HCT116 (cell line): ENCODE data around the gene HORMAD2. TPM values are rescaled to one million over a fixed set of nuclear protein-coding genes. Genes with fewer than 3 reads are reported as not detected.

Source experiments
- ATAC-seq: fragments of 200-7000 bp; cut with Tn5 transposase; 2 replicates; pipeline ENCODE4 v1.9.1; 2020; ENCODE audit warnings: mild to moderate bottlenecking, moderate library complexity
- BruUV-seq: library from RNA; stranded (reverse); fragments of 400-500 nt; replicated peaks from 2 replicates; lab custom pipeline; 2021; lab: Mats Ljungman, UMichigan
- CTCF ChIA-PET: fragments of 300-600 bp; sonication (Branson Sonifier 250); formaldehyde crosslinking; loops from one replicate; lab custom pipeline; 2021; ENCODE audit warnings: antibody characterized with exemption; lab: Charles Lee
- POLR2A ChIA-PET: fragments of 300-600, 350-600 bp; sonication (Branson Sonifier 250); formaldehyde crosslinking; loops from one replicate; lab custom pipeline; 2021; ENCODE audit warnings: antibody characterized with exemption; lab: Charles Lee
- RAD21 ChIA-PET, 2 experiments: fragments of 300-600 bp; sonication (Branson Sonifier 250); formaldehyde crosslinking; loops; one replicate each; lab custom pipeline; 2023; ENCODE audit warnings: low total read pairs in 2 of 2; ENCODE audit not compliant: uncharacterized antibody in 2 of 2, unreplicated experiment in 2 of 2, low non-redundant PET in 1 of 2; lab: Charles Lee
- DNase-seq: peaks from one replicate; pipeline ENCODE4 v3.0.0-alpha.2; 2010; ENCODE audit warnings: low read depth, low spot score
- H2AFZ ChIP-seq: fragments of 200-600 bp; shearing (Covaris generic), sonication (generic); 2 replicates; pipeline ENCODE4 v1.6.1; 2017; ENCODE audit warnings: low read depth, mixed run types, mixed read lengths, antibody characterized with exemption, low read length; ENCODE audit not compliant: poor library complexity, severe bottlenecking
- H3K27ac ChIP-seq: 2 replicates; pipeline ENCODE4 v1.5.1; 2012; ENCODE audit warnings: low read depth, low read length
- H3K27me3 ChIP-seq: fragments of 200-600 bp; sonication (generic); 2 replicates; pipeline ENCODE4 v1.6.1; 2016; ENCODE audit warnings: mixed run types, low read length, mixed read lengths; ENCODE audit not compliant: insufficient read depth
- H3K36me3 ChIP-seq, 2 experiments: fragments of 200-500 bp in 1 of 2; fragments of 200-600 bp in 1 of 2; sonication (Bioruptor generic) in 1 of 2; sonication (generic) in 1 of 2; 2 replicates each; pipeline versions ENCODE4 v1.5.1 to v1.6.1; 2014 to 2016; ENCODE audit warnings: low read length in 2 of 2, inconsistent platforms in 1 of 2, mixed read lengths in 1 of 2, mixed run types in 1 of 2; ENCODE audit not compliant: insufficient read depth in 2 of 2, control insufficient read depth in 1 of 2
- H3K4me1 ChIP-seq, 2 experiments: fragments of 200-600 bp in 1 of 2; sonication (generic) in 1 of 2; 2 replicates each; pipeline versions ENCODE4 v1.5.1 to v1.6.1; 2012 to 2017; ENCODE audit warnings: low read length in 2 of 2, inconsistent platforms in 1 of 2, mild to moderate bottlenecking in 1 of 2, mixed read lengths in 1 of 2, mixed run types in 1 of 2, moderate library complexity in 1 of 2; ENCODE audit not compliant: insufficient read depth in 2 of 2, control insufficient read depth in 1 of 2
- H3K4me2 ChIP-seq: fragments of 200-600 bp; sonication (generic); 2 replicates; pipeline ENCODE4 v1.6.1; 2017; ENCODE audit warnings: mixed run types, low read length, mixed read lengths
- H3K4me3 ChIP-seq, 2 experiments: fragments of 200-600 bp in 1 of 2; sonication (generic) in 1 of 2; replicated peaks in 1 of 2; 2 replicates each; pipeline ENCODE4 v1.5.1; 2011 to 2016; ENCODE audit warnings: low read length in 2 of 2, control low read depth in 1 of 2, low read depth in 1 of 2, mild to moderate bottlenecking in 1 of 2, mixed read lengths in 1 of 2, mixed run types in 1 of 2
- H3K79me2 ChIP-seq: fragments of 200-600 bp; sonication (generic); 2 replicates; pipeline ENCODE4 v1.6.1; 2017; ENCODE audit warnings: mild to moderate bottlenecking, mixed run types, low read length, moderate library complexity, mixed read lengths; ENCODE audit not compliant: insufficient read depth
- H3K9ac ChIP-seq: fragments of 200-600 bp; sonication (generic); 2 replicates; pipeline ENCODE4 v1.6.1; 2016; ENCODE audit warnings: low read length, mixed read lengths
- H3K9me2 ChIP-seq: fragments of 200-600 bp; sonication (generic), shearing (Covaris generic); 2 replicates; pipeline ENCODE4 v1.6.1; 2017; ENCODE audit warnings: mixed run types, mild to moderate bottlenecking, moderate library complexity; ENCODE audit not compliant: insufficient read depth
- H3K9me3 ChIP-seq, 2 experiments: fragments of 200-500 bp in 1 of 2; fragments of 200-600 bp in 1 of 2; sonication (Bioruptor generic) in 1 of 2; sonication (generic) in 1 of 2; 2 replicates each; pipeline ENCODE4 v1.6.1; 2014 to 2017; ENCODE audit warnings: low read length in 2 of 2, mixed read lengths in 2 of 2, inconsistent platforms in 1 of 2, low read depth in 1 of 2, mild to moderate bottlenecking in 1 of 2, mixed run types in 1 of 2, moderate library complexity in 1 of 2; ENCODE audit not compliant: control insufficient read depth in 1 of 2, insufficient read depth in 1 of 2
- H4K20me1 ChIP-seq: fragments of 200-600 bp; sonication (generic), shearing (Covaris generic); 2 replicates; pipeline ENCODE4 v1.6.1; 2017; ENCODE audit warnings: mixed run types, mild to moderate bottlenecking, moderate library complexity; ENCODE audit not compliant: insufficient read depth
- CBX3 ChIP-seq: IDR thresholded peaks from 2 replicates; pipeline ENCODE4 v1.6.1; 2012; ENCODE audit warnings: low read depth
- CEBPB ChIP-seq: IDR thresholded peaks from 2 replicates; pipeline ENCODE4 v1.6.1; 2012; ENCODE audit warnings: low read depth
- EGR1 ChIP-seq: IDR thresholded peaks from 2 replicates; pipeline ENCODE4 v1.6.1; 2012; ENCODE audit warnings: low read depth
- EZH2 ChIP-seq: fragments of 200-600 bp; sonication (generic); IDR thresholded peaks from 2 replicates; pipeline ENCODE4 v1.6.1; 2017; ENCODE audit warnings: antibody characterized with exemption, mixed run types
- EZH2phosphoT487 ChIP-seq: fragments of 200-600 bp; IDR thresholded peaks from 2 replicates; pipeline ENCODE4 v1.6.1; 2018; ENCODE audit warnings: antibody characterized with exemption, borderline replicate concordance
- FOSL1 ChIP-seq: IDR thresholded peaks from 2 replicates; pipeline ENCODE4 v1.6.1; 2012; ENCODE audit warnings: low read depth
- JUND ChIP-seq: IDR thresholded peaks from 2 replicates; pipeline ENCODE4 v1.6.1; 2012
- POLR2A ChIP-seq: IDR thresholded peaks from 2 replicates; pipeline ENCODE4 v1.7.0; 2011; ENCODE audit warnings: borderline replicate concordance; ENCODE audit not compliant: insufficient read depth, insufficient read length; ENCODE audit errors: extremely low read depth
- POLR2AphosphoS5 ChIP-seq: IDR thresholded peaks from 2 replicates; pipeline ENCODE4 v1.6.1; 2011; ENCODE audit warnings: mild to moderate bottlenecking, low read depth, low read length, moderate library complexity
- SP1 ChIP-seq: IDR thresholded peaks from 2 replicates; pipeline ENCODE4 v1.6.1; 2012; ENCODE audit warnings: low read depth
- SRF ChIP-seq: IDR thresholded peaks from 2 replicates; pipeline ENCODE4 v1.6.1; 2012; ENCODE audit warnings: low read depth
- TCF7L2 ChIP-seq: IDR thresholded peaks from 2 replicates; pipeline ENCODE4 v1.7.0; 2011; ENCODE audit warnings: borderline replicate concordance, inconsistent platforms; ENCODE audit not compliant: insufficient read depth, insufficient read length; ENCODE audit errors: extremely low read depth
- YY1 ChIP-seq: IDR thresholded peaks from 2 replicates; pipeline ENCODE4 v1.6.1; 2011; ENCODE audit warnings: low read length, low read depth, moderate library complexity, mild to moderate bottlenecking; ENCODE audit not compliant: insufficient replicate concordance; ENCODE audit errors: extremely low read depth
- ZNF274 ChIP-seq: fragments of 200-500 bp; sonication (Bioruptor generic); IDR thresholded peaks from 2 replicates; pipeline ENCODE4 v1.6.1; 2014; ENCODE audit warnings: mild to moderate bottlenecking, low read depth, low read length, inconsistent platforms
- intact Hi-C: fragments of 100-400 bp; cut with micrococcal nuclease; formaldehyde crosslinking; loops from 2 replicates; pipeline ENCODE4 v1.10.0; 2022
- total RNA-seq: library from RNA; stranded (reverse); gene quantifications from one replicate; pipeline ENCODE4 v1.2.1, GENCODE V29; 2021; ENCODE audit not compliant: unreplicated experiment
- TF ChIP-seq, protein P1 (sequence below): IDR thresholded peaks from 2 replicates; pipeline ENCODE4 v1.6.1; 2011; ENCODE audit warnings: mild to moderate bottlenecking, low read length, moderate library complexity; ENCODE audit not compliant: insufficient replicate concordance; ENCODE audit errors: extremely low read depth
- TF ChIP-seq, protein P2 (sequence below), 3 experiments: fragments of 200-600 bp in 1 of 3; sonication (generic) in 1 of 3; IDR thresholded peaks in 2 of 3; conservative IDR thresholded peaks in 1 of 3; 2 replicates each; pipeline ENCODE4 v1.5.1; 2012 to 2017; ENCODE audit warnings: low read depth in 2 of 3, low read length in 2 of 3, antibody characterized with exemption in 1 of 3, borderline replicate concordance in 1 of 3, control low read depth in 1 of 3, mild to moderate bottlenecking in 1 of 3, mixed read lengths in 1 of 3, mixed run types in 1 of 3, moderate library complexity in 1 of 3; ENCODE audit not compliant: insufficient read depth in 1 of 3
- TF ChIP-seq, protein P3 (sequence below): IDR thresholded peaks from 2 replicates; pipeline ENCODE4 v1.6.1; 2012
- TF ChIP-seq, protein P4 (sequence below): IDR thresholded peaks from 2 replicates; pipeline ENCODE4 v1.6.1; 2012

HORMAD2 gene
- total RNA-seq, 1 experiment from 2014 or later = not detected

DNA sequence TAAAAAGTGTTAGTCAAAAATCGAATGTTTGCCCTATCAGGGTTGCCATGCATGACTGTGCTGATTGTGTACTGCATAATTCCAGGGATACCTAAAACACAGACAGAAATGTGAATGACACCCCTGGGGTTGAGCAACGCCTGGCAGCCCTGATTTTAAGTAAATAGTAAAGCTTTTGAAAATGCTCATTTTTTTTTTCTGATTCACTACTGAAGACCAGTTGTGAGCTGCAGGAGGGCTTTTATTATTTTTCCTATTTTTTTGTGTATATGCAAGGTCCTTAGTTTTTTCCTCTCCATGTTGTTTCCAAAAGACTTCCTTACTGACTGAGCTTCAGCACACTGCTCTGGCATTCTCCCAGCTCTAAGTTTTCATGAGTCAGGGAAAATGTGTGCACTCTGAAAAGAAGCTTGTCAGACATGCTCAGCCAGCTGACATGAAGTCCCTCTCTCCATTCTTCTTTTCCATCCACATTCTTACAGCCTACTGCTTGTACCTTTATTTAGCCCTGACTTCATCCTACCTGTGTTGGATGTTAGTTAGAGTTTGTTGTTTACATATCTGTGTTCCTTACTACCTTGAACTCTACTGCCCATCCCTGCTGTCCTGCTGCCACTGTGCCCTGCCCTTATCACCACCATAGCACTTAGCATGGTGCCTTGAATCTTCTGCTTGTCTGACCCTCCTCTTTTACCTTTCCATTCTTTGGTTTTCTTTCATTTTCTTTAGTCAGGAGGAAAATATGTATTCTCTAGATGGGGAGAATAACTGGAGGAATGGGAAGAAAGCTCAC, 79.5 kb downstream of the HORMAD2 start:
- Histone ChIP-seq H3K9me3 (no peaks in the 10 kb centered on the region), H3K27me3 (no peaks in the 10 kb centered on the region), H3K4me1 (peaks cover 0 to 10% of the 10 kb centered on the region in 2 experiments; a peak in 1 of 4 replicates), H3K4me2 (no peak overlapping the region), H2AFZ (peak overlapping the region; percentile 20), H3K36me3 (no peaks in the 10 kb centered on the region), H3K4me3 (no peak overlapping the region), H3K79me2 (no peaks in the 10 kb centered on the region), H4K20me1 (no peaks in the 10 kb centered on the region), H3K9ac (no peak overlapping the region), H3K9me2 (no peaks in the 10 kb centered on the region), H3K27ac (no peak overlapping the region)
- no TSS peak for BruUV-seq
- ChIA-PET CTCF (interaction anchor here (0.9 kb wide), 1 partner anchor 23 kb away, joined by 3 read pairs; no protein-coding TSS in a partner anchor), RAD21 (no interaction called here), POLR2A (interaction anchor here (1.4 kb wide), 1 partner anchor 50 kb away, joined by 3 read pairs; no protein-coding TSS in a partner anchor)
- DNase-seq = no peak
- intact Hi-C loops = no loop called here
- ATAC-seq = peak; percentile 44; the same call in 1 of the 2 replicates
- TF ChIP-seq, protein P1, sequence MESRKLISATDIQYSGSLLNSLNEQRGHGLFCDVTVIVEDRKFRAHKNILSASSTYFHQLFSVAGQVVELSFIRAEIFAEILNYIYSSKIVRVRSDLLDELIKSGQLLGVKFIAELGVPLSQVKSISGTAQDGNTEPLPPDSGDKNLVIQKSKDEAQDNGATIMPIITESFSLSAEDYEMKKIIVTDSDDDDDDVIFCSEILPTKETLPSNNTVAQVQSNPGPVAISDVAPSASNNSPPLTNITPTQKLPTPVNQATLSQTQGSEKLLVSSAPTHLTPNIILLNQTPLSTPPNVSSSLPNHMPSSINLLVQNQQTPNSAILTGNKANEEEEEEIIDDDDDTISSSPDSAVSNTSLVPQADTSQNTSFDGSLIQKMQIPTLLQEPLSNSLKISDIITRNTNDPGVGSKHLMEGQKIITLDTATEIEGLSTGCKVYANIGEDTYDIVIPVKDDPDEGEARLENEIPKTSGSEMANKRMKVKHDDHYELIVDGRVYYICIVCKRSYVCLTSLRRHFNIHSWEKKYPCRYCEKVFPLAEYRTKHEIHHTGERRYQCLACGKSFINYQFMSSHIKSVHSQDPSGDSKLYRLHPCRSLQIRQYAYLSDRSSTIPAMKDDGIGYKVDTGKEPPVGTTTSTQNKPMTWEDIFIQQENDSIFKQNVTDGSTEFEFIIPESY = no peak
- TF ChIP-seq, protein P2, sequence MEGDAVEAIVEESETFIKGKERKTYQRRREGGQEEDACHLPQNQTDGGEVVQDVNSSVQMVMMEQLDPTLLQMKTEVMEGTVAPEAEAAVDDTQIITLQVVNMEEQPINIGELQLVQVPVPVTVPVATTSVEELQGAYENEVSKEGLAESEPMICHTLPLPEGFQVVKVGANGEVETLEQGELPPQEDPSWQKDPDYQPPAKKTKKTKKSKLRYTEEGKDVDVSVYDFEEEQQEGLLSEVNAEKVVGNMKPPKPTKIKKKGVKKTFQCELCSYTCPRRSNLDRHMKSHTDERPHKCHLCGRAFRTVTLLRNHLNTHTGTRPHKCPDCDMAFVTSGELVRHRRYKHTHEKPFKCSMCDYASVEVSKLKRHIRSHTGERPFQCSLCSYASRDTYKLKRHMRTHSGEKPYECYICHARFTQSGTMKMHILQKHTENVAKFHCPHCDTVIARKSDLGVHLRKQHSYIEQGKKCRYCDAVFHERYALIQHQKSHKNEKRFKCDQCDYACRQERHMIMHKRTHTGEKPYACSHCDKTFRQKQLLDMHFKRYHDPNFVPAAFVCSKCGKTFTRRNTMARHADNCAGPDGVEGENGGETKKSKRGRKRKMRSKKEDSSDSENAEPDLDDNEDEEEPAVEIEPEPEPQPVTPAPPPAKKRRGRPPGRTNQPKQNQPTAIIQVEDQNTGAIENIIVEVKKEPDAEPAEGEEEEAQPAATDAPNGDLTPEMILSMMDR (IDR thresholded peaks at IDR 0.05 in 2 of 3, conservative IDR thresholded peaks at IDR 0.05 in 1 of 3; ENCODE audit: borderline replicate concordance in 1 of 3, insufficient read depth in 1 of 3, low read depth in 2 of 3, low read length in 2 of 3) = no peak
- TF ChIP-seq SRF = no peak
- TF ChIP-seq POLR2AphosphoS5 = no peak
- TF ChIP-seq, protein P3, sequence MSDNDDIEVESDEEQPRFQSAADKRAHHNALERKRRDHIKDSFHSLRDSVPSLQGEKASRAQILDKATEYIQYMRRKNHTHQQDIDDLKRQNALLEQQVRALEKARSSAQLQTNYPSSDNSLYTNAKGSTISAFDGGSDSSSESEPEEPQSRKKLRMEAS = no peak
- TF ChIP-seq TCF7L2 = no peak
- no peak for TF ChIP-seq YY1
- TF ChIP-seq, protein P4, sequence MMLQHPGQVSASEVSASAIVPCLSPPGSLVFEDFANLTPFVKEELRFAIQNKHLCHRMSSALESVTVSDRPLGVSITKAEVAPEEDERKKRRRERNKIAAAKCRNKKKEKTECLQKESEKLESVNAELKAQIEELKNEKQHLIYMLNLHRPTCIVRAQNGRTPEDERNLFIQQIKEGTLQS = no peak
- no peak for TF ChIP-seq JUND
- no peak for TF ChIP-seq EGR1
- no peak for TF ChIP-seq EZH2
- no peak for TF ChIP-seq CBX3
- TF ChIP-seq SP1 = no peak
- TF ChIP-seq POLR2A = no peak
- TF ChIP-seq FOSL1 = no peak
- TF ChIP-seq CEBPB = no peak
- no peak for TF ChIP-seq EZH2phosphoT487
- no peak for TF ChIP-seq ZNF274
